Measurements from ENCODE around the gene KLHL3. TPM values are rescaled to one million over a fixed set of nuclear protein-coding genes. Genes with fewer than 3 reads are reported as not detected.

KLHL3 gene
- total RNA-seq, 3 donors from 2014 or later: 4.2 to 6.7 (median 5.4) TPM

- DNase-seq (no peak), ATAC-seq (no peak)
- Histone ChIP-seq H3K4me1 (ENCODE audit: low read depth) (no peaks in the 10 kb centered on the region), H3K9me3 (no peaks in the 10 kb centered on the region), H3K4me3 (no peak overlapping the region), H3K36me3 (ENCODE audit: low read depth) (no peaks in the 10 kb centered on the region)
- no peak for TF ChIP-seq CTCF (IDR thresholded peaks at IDR 0.05)
- intact Hi-C loops (cut with DNase I, micrococcal nuclease): no loop called here
These were observed 29.0 kb downstream of the KLHL3 start for GRCh38 chr5:137706841-137707240.

GRCh38 chr5:137705106-137705505 lies 30.8 kb downstream of the KLHL3 start:
- Histone ChIP-seq H3K4me1 (ENCODE audit: low read depth) (no peaks in the 10 kb centered on the region), H3K4me3 (no peak overlapping the region), H3K36me3 (ENCODE audit: low read depth) (no peaks in the 10 kb centered on the region), H3K9me3 (no peaks in the 10 kb centered on the region)
- intact Hi-C loops (cut with DNase I, micrococcal nuclease): no loop called here
- ATAC-seq: no peak
- TF ChIP-seq CTCF (IDR thresholded peaks at IDR 0.05): no peak
- no peak for DNase-seq

- intact Hi-C loops (cut with DNase I, micrococcal nuclease): no loop called here
- Histone ChIP-seq H3K4me3 (no peak overlapping the region), H3K9me3 (no peaks in the 10 kb centered on the region), H3K36me3 (ENCODE audit: low read depth) (no peaks in the 10 kb centered on the region), H3K4me1 (ENCODE audit: low read depth) (no peaks in the 10 kb centered on the region)
- no peak for TF ChIP-seq CTCF (IDR thresholded peaks at IDR 0.05)
- ATAC-seq: no peak
- no peak for DNase-seq
These were observed 32.3 kb downstream of the KLHL3 start for GRCh38 chr5:137703565-137703964.

GRCh38 chr5:137700282-137700680 lies 35.6 kb downstream of the KLHL3 start:
- H3K36me3 ChIP-seq (ENCODE audit: low read depth): no peaks in the 10 kb centered on the region
- no peak for TF ChIP-seq CTCF (IDR thresholded peaks at IDR 0.05)
- no peak overlapping the region for H3K4me3 ChIP-seq
- no peak for DNase-seq
- no peaks in the 10 kb centered on the region for H3K4me1 ChIP-seq (ENCODE audit: low read depth)
- H3K9me3 ChIP-seq: no peaks in the 10 kb centered on the region
- no peak for ATAC-seq
- intact Hi-C loops (cut with DNase I, micrococcal nuclease): no loop called here

GRCh38 chr5:137699336-137700281 lies 36.3 kb downstream of the KLHL3 start:
- Histone ChIP-seq H3K9me3 (no peaks in the 10 kb centered on the region), H3K4me3 (no peak overlapping the region), H3K36me3 (ENCODE audit: low read depth) (no peaks in the 10 kb centered on the region), H3K4me1 (ENCODE audit: low read depth) (no peaks in the 10 kb centered on the region)
- DNase-seq (no peak), ATAC-seq (no peak)
- intact Hi-C loops (cut with DNase I, micrococcal nuclease): no loop called here
- no peak for TF ChIP-seq CTCF (IDR thresholded peaks at IDR 0.05)

Data from mucosa of descending colon (tissue), 3 donors.